Activated B cell treated with CpG ODN at 0.5 μM for 24 hours (primary cell): ENCODE data around the gene KLK7. TPM values are rescaled to one million over a fixed set of nuclear protein-coding genes. Genes with fewer than 3 reads are reported as not detected.

Source experiments
- ATAC-seq: fragments of 200-7000 bp; cut with Tn5 transposase; one replicate; pipeline ENCODE4 v1.10.0; 2021; ENCODE audit warnings: low read depth, mild to moderate bottlenecking, moderate library complexity
- CTCF ChIA-PET: fragments of 350-600 bp; sonication (Branson Sonifier 250); formaldehyde crosslinking; loops from one replicate; lab custom pipeline; 2021; ENCODE audit warnings: antibody characterized with exemption; lab: Charles Lee
- POLR2A ChIA-PET: fragments of 350-600 bp; sonication (Branson Sonifier 250); formaldehyde crosslinking; loops from one replicate; lab custom pipeline; 2021; ENCODE audit warnings: antibody characterized with exemption; lab: Charles Lee
- DNase-seq: peaks from one replicate; pipeline ENCODE4 v3.0.0; 2022
- H3K27ac Mint-ChIP-seq: one replicate; pipeline ENCODE4 v1.8.0; 2020; ENCODE audit warnings: mixed read lengths
- H3K27me3 Mint-ChIP-seq: one replicate; pipeline ENCODE4 v1.8.0; 2021; ENCODE audit warnings: mixed read lengths
- H3K36me3 Mint-ChIP-seq: one replicate; pipeline ENCODE4 v1.8.0; 2021; ENCODE audit warnings: low read depth, mixed read lengths
- H3K4me1 Mint-ChIP-seq: one replicate; pipeline ENCODE4 v1.8.0; 2021; ENCODE audit warnings: mixed read lengths
- H3K4me3 Mint-ChIP-seq: one replicate; pipeline ENCODE4 v1.8.0; 2020; ENCODE audit warnings: mild to moderate bottlenecking, mixed read lengths
- H3K9me3 Mint-ChIP-seq: one replicate; pipeline ENCODE4 v1.8.0; 2020; ENCODE audit warnings: mixed read lengths
- CTCF ChIP-seq: fragments of 200-600 bp; IDR thresholded peaks from one replicate; pipeline ENCODE4 v1.8.0; 2022; ENCODE audit warnings: antibody characterized with exemption, mild to moderate bottlenecking
- intact Hi-C: fragments of 100-400 bp; cut with micrococcal nuclease; formaldehyde crosslinking; loops from one replicate; pipeline ENCODE4 v1.15.1; 2024
- total RNA-seq: library from RNA; stranded (reverse); gene quantifications from 2 replicates; pipeline ENCODE4 v1.2.3, GENCODE V29; 2022

Gene KLK7
- total RNA-seq, 1 donor from 2014 or later, result not detected

- H3K27me3 Mint-ChIP-seq, result peaks cover 36% of the 10 kb centered on the region
- no peak for ATAC-seq
- DNase-seq, result no peak
- intact Hi-C loops, result no loop called here
- H3K36me3 Mint-ChIP-seq, result no peaks in the 10 kb centered on the region
- H3K9me3 Mint-ChIP-seq, result no peaks in the 10 kb centered on the region
- no peaks in the 10 kb centered on the region for H3K4me1 Mint-ChIP-seq
- ChIA-PET CTCF (no interaction called here), POLR2A (interaction anchor here (0.5 kb wide), 1 partner anchor 30 kb away, joined by 4 read pairs; no protein-coding TSS in a partner anchor)
- no peak for TF ChIP-seq CTCF
- H3K4me3 Mint-ChIP-seq, result no peak within 1 kb of the TSS
- no peak within 1 kb of the TSS for H3K27ac Mint-ChIP-seq
Observed at GRCh38 chr19:50952910-50953309, 30.8 kb downstream of the KLK7 start, which contains the start of gene KLK5. KLK5 (minus strand) TSS chr19:50953038; CDS start chr19:50952657, 381 bp downstream.

- TF ChIP-seq CTCF, result no peak
- ChIA-PET POLR2A (no interaction called here), CTCF (no interaction called here)
- ATAC-seq, result no peak
- no peaks in the 10 kb centered on the region for H3K36me3 Mint-ChIP-seq
- peaks cover 7% of the 10 kb centered on the region for H3K9me3 Mint-ChIP-seq
- peaks cover 36% of the 10 kb centered on the region for H3K27me3 Mint-ChIP-seq
- intact Hi-C loops, result no loop called here
- H3K4me3 Mint-ChIP-seq, result no peak overlapping the region
- H3K4me1 Mint-ChIP-seq, result no peaks in the 10 kb centered on the region
- no peak for DNase-seq
- H3K27ac Mint-ChIP-seq, result no peak overlapping the region
Observed at GRCh38 chr19:50949861-50950260, 33.9 kb downstream of the KLK7 start.

- POLR2A ChIA-PET, result no interaction called here
Observed at GRCh38 chr19:50947123-50947522, 36.6 kb downstream of the KLK7 start.

GRCh38 chr19:50944795-50945194 lies 38.9 kb downstream of the KLK7 start:
- H3K4me3 Mint-ChIP-seq, result no peak overlapping the region
- peaks cover 30% of the 10 kb centered on the region for H3K27me3 Mint-ChIP-seq
- peaks cover 7% of the 10 kb centered on the region for H3K9me3 Mint-ChIP-seq
- POLR2A ChIA-PET, result no interaction called here
- no peaks in the 10 kb centered on the region for H3K4me1 Mint-ChIP-seq
- no peak overlapping the region for H3K27ac Mint-ChIP-seq
- CTCF ChIA-PET, result no interaction called here
- intact Hi-C loops, result no loop called here
- no peak for TF ChIP-seq CTCF
- ATAC-seq (no peak), DNase-seq (no peak)
- no peaks in the 10 kb centered on the region for H3K36me3 Mint-ChIP-seq

More at GRCh38 chr19:50947123-50947522, 36.6 kb downstream of the KLK7 start:
- peaks cover 35% of the 10 kb centered on the region for H3K27me3 Mint-ChIP-seq
- peaks cover 7% of the 10 kb centered on the region for H3K9me3 Mint-ChIP-seq
- no peak overlapping the region for H3K4me3 Mint-ChIP-seq
- no peaks in the 10 kb centered on the region for H3K36me3 Mint-ChIP-seq
- CTCF ChIA-PET, result no interaction called here
- no peak for TF ChIP-seq CTCF
- H3K4me1 Mint-ChIP-seq, result no peaks in the 10 kb centered on the region
- DNase-seq (no peak), ATAC-seq (no peak)
- H3K27ac Mint-ChIP-seq, result no peak overlapping the region
- intact Hi-C loops, result no loop called here

GRCh38 chr19:50943074-50943828 lies 40.5 kb downstream of the KLK7 start:
- H3K4me1 Mint-ChIP-seq, result no peaks in the 10 kb centered on the region
- POLR2A ChIA-PET, result no interaction called here
- peaks cover 12% of the 10 kb centered on the region for H3K9me3 Mint-ChIP-seq
- no peak overlapping the region for H3K4me3 Mint-ChIP-seq
- ATAC-seq, result no peak
- H3K36me3 Mint-ChIP-seq, result no peaks in the 10 kb centered on the region
- no peak for TF ChIP-seq CTCF
- H3K27ac Mint-ChIP-seq, result no peak overlapping the region
- peaks cover 26% of the 10 kb centered on the region for H3K27me3 Mint-ChIP-seq
- CTCF ChIA-PET, result no interaction called here
- DNase-seq, result no peak
- intact Hi-C loops, result no loop called here
